ENCODE results near the gene AMIGO1.

DNA sequence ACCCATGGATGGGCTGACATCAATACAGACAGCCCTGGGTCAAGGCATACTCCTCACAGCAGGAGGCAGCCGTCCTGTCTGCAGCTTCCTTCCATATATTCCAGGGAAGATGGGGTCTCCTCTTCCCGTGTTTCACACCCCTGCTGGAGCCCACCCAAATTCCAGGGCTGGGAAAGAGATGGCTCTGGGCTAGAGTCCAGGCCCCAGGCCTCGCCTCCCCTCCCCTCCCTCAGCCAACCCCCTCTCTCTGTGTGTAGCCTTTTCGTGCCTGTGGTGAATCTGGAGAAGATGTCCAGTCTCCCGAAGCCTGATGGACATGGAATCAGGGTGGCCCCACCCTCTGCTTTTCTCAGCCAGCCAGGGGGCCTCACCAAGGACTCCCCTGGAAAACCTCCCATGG is 22.3 kb downstream of the AMIGO1 start:
- TF ChIP-seq, protein P1, sequence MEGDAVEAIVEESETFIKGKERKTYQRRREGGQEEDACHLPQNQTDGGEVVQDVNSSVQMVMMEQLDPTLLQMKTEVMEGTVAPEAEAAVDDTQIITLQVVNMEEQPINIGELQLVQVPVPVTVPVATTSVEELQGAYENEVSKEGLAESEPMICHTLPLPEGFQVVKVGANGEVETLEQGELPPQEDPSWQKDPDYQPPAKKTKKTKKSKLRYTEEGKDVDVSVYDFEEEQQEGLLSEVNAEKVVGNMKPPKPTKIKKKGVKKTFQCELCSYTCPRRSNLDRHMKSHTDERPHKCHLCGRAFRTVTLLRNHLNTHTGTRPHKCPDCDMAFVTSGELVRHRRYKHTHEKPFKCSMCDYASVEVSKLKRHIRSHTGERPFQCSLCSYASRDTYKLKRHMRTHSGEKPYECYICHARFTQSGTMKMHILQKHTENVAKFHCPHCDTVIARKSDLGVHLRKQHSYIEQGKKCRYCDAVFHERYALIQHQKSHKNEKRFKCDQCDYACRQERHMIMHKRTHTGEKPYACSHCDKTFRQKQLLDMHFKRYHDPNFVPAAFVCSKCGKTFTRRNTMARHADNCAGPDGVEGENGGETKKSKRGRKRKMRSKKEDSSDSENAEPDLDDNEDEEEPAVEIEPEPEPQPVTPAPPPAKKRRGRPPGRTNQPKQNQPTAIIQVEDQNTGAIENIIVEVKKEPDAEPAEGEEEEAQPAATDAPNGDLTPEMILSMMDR (IDR thresholded peaks at IDR 0.05 in 2 of 3, conservative IDR thresholded peaks at IDR 0.05 in 1 of 3; ENCODE audit: borderline replicate concordance in 1 of 3, insufficient read depth in 1 of 3, low read depth in 2 of 3, low read length in 2 of 3): no peak
- TF ChIP-seq RAD21 (IDR thresholded peaks at IDR 0.05; ENCODE audit: low read depth): no peak
